ENCODE measurements around the gene THBS2.
"Not testable (repeated sequence)": the region's sequence is repeated elsewhere in the genome, so short reads cannot be mapped to it uniquely, and the experiment has no call there.

THBS2 gene

GRCh38 chr6:169253337-169254238 is at the start of gene THBS2:
Gene THBS2 (minus strand): TSS chr6:169253846. CDS start chr6:169250784, 3,062 bp downstream.
- DNase-seq (ENCODE audit: low read depth) = peak; percentile 93

GRCh38 chr6:169302716-169303115 is 49.1 kb upstream of the THBS2 start:
- DNase-seq (ENCODE audit: low read depth) = no peak

- DNase-seq (ENCODE audit: low read depth) = no peak
Observed at GRCh38 chr6:169302255-169302654, 48.6 kb upstream of the THBS2 start.

GRCh38 chr6:169300916-169301315 is 47.3 kb upstream of the THBS2 start:
- DNase-seq (ENCODE audit: low read depth) = no peak

GRCh38 chr6:169298626-169299025 is 45.0 kb upstream of the THBS2 start:
- not testable (repeated sequence) for DNase-seq (ENCODE audit: low read depth)

- DNase-seq (ENCODE audit: low read depth) = no peak
Observed at GRCh38 chr6:169296622-169297021, 43.0 kb upstream of the THBS2 start.

- DNase-seq (ENCODE audit: low read depth) = no peak
Observed at GRCh38 chr6:169296170-169296569, 42.5 kb upstream of the THBS2 start.

GRCh38 chr6:169293196-169293595 is 39.5 kb upstream of the THBS2 start:
- DNase-seq (ENCODE audit: low read depth) = no peak

- peak; percentile 90 for DNase-seq (ENCODE audit: low read depth)
Observed at GRCh38 chr6:169292338-169293124, 38.9 kb upstream of the THBS2 start.

GRCh38 chr6:169291646-169292337 is 38.1 kb upstream of the THBS2 start:
- no peak for DNase-seq (ENCODE audit: low read depth)

GRCh38 chr6:169291148-169291547 is 37.5 kb upstream of the THBS2 start:
- DNase-seq (ENCODE audit: low read depth) = no peak

- DNase-seq (ENCODE audit: low read depth) = peak; percentile 86
Observed at GRCh38 chr6:169289619-169290339, 36.1 kb upstream of the THBS2 start.

- no peak for DNase-seq (ENCODE audit: low read depth)
Observed at GRCh38 chr6:169289257-169289618, 35.6 kb upstream of the THBS2 start.

- DNase-seq (ENCODE audit: low read depth) = peak; percentile 60
Observed at GRCh38 chr6:169288591-169288990, 34.9 kb upstream of the THBS2 start.

- no peak for DNase-seq (ENCODE audit: low read depth)
Observed at GRCh38 chr6:169287675-169288074, 34.0 kb upstream of the THBS2 start.

GRCh38 chr6:169286961-169287360 is 33.3 kb upstream of the THBS2 start:
- no peak for DNase-seq (ENCODE audit: low read depth)

GRCh38 chr6:169285165-169285564 is 31.5 kb upstream of the THBS2 start:
- no peak for DNase-seq (ENCODE audit: low read depth)

GRCh38 chr6:169283924-169284323 is 30.3 kb upstream of the THBS2 start:
- no peak for DNase-seq (ENCODE audit: low read depth)

- no peak for DNase-seq (ENCODE audit: low read depth)
Observed at GRCh38 chr6:169282043-169282442, 28.4 kb upstream of the THBS2 start.

- no peak for DNase-seq (ENCODE audit: low read depth)
Observed at GRCh38 chr6:169277619-169278018, 24.0 kb upstream of the THBS2 start.

- no peak for DNase-seq (ENCODE audit: low read depth)
Observed at GRCh38 chr6:169274781-169275180, 21.1 kb upstream of the THBS2 start.

- no peak for DNase-seq (ENCODE audit: low read depth)
Observed at GRCh38 chr6:169273511-169273910, 19.9 kb upstream of the THBS2 start.
